Measurements from ENCODE around the gene DHCR7. TPM values are rescaled to one million over a fixed set of nuclear protein-coding genes. Genes with fewer than 3 reads are reported as not detected.

Gene DHCR7
- total RNA-seq, 1 donor: 58.3 TPM

DNA sequence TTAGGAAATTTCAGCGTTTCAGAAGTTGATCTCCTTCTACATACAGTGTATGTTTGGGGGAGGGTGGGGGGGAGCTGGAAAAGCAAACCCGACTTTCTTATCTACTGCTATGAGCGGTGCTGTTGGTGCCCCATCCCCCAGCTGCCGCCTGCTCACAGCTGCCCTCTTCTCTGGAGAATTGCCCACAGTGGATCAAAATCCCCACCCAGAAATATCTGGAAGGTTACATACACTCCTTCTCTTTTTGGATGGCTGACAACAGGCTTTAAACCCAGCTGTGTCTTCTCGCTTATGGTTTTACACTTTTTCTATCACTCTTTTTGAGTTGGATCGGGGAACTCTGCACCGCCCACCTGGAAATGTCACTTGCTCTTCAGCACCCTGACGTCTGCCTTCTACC lies 56.4 kb downstream of the DHCR7 start:
- peak; percentile 74 for DNase-seq (ENCODE audit: insufficient read length, low spot score, missing footprints)
- H3K9me3 ChIP-seq (ENCODE audit: low read depth, low read length): no peaks in the 10 kb centered on the region
- peaks cover 61% of the 10 kb centered on the region for H3K27me3 ChIP-seq (ENCODE audit: insufficient read depth, low read length)
- no peak overlapping the region for H3K4me3 ChIP-seq (ENCODE audit: insufficient read depth, low read length)
- no peak for TF ChIP-seq CTCF (IDR thresholded peaks at IDR 0.05; ENCODE audit: extremely low read depth, low read depth, low read length)
- H3K36me3 ChIP-seq (ENCODE audit: insufficient read depth, low read length): no peaks in the 10 kb centered on the region
- no peak overlapping the region for H3K4me2 ChIP-seq (ENCODE audit: insufficient read depth, low read length)
- H3K27ac ChIP-seq (ENCODE audit: low read depth, low read length): no peak overlapping the region
- H3K4me1 ChIP-seq (ENCODE audit: insufficient read depth, low read length): no peaks in the 10 kb centered on the region
- H3K79me2 ChIP-seq (ENCODE audit: insufficient read depth, low read length): no peaks in the 10 kb centered on the region
- H2AFZ ChIP-seq (ENCODE audit: low read length): no peak overlapping the region
- no peaks in the 10 kb centered on the region for H4K20me1 ChIP-seq (ENCODE audit: insufficient read depth, low read length)

DNA sequence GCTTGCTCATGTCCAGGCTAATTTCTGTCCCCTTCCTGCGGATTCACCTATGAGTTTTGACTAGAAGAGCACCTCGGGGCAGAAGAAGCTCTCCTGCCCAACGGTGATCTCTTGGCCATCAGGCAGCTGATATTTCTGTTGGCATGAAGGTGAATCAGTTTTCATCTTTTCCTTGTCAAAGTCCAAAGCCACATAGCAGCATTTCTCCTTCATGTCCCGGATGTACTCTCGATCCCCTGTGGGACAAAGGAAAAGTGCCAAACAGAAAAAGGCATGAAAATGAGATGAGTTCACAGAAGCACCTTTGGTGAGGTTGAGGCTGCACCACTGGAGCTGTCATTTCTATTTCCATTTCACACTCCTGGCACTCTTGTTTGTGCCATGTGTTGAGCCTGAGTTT lies 56.8 kb downstream of the DHCR7 start:
- no peaks in the 10 kb centered on the region for H4K20me1 ChIP-seq (ENCODE audit: insufficient read depth, low read length)

DNA sequence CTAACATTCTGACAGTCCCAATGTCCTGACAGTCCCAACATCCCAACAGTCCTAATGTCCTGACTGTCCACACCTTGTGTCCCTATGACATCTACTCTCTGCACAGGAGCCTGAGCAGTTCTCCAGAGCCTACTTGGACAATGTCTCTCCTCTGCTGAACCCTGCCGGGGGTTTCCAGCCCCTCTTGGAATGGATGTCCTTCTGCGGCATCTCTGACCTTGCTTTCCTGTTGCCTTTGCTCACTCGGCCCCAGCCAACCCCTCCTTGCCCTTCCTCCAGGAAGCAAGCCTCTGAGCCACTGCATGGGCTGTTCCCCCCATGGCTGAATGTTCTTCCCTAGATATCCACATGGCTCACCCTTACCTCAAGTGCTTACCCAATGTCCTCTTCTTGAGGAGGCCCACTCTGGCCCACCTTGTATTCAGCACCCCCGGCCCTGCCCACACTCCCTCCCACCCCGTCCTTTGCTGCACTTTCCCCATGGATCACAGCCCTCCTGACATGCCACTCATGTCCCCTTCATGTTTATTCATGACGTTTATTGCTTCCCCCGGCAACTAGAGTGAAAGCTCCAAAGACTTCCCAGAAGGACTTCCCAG lies 59.5 kb downstream of the DHCR7 start:
- Histone ChIP-seq H3K27me3 (ENCODE audit: insufficient read depth, low read length) (peaks cover 50% of the 10 kb centered on the region), H3K9me3 (ENCODE audit: low read depth, low read length) (no peaks in the 10 kb centered on the region), H3K4me2 (ENCODE audit: insufficient read depth, low read length) (no peak overlapping the region), H3K4me3 (ENCODE audit: insufficient read depth, low read length) (no peak overlapping the region), H2AFZ (ENCODE audit: low read length) (no peak overlapping the region), H3K79me2 (ENCODE audit: insufficient read depth, low read length) (no peaks in the 10 kb centered on the region), H3K4me1 (ENCODE audit: insufficient read depth, low read length) (no peaks in the 10 kb centered on the region), H3K36me3 (ENCODE audit: insufficient read depth, low read length) (no peaks in the 10 kb centered on the region), H3K27ac (ENCODE audit: low read depth, low read length) (no peak overlapping the region), H4K20me1 (ENCODE audit: insufficient read depth, low read length) (no peaks in the 10 kb centered on the region)
- no peak for TF ChIP-seq CTCF (IDR thresholded peaks at IDR 0.05; ENCODE audit: extremely low read depth, low read depth, low read length)
- no peak for DNase-seq (ENCODE audit: insufficient read length, low spot score, missing footprints)

More for the DNA sequence above, 56.8 kb downstream of the DHCR7 start:
- H3K27me3 ChIP-seq (ENCODE audit: insufficient read depth, low read length): peaks cover 61% of the 10 kb centered on the region
- no peak overlapping the region for H2AFZ ChIP-seq (ENCODE audit: low read length)
- H3K27ac ChIP-seq (ENCODE audit: low read depth, low read length): no peak overlapping the region
- no peak for TF ChIP-seq CTCF (IDR thresholded peaks at IDR 0.05; ENCODE audit: extremely low read depth, low read depth, low read length)
- DNase-seq (ENCODE audit: insufficient read length, low spot score, missing footprints): peak; percentile 27
- H3K36me3 ChIP-seq (ENCODE audit: insufficient read depth, low read length): no peaks in the 10 kb centered on the region
- H3K79me2 ChIP-seq (ENCODE audit: insufficient read depth, low read length): no peaks in the 10 kb centered on the region
- no peak overlapping the region for H3K4me3 ChIP-seq (ENCODE audit: insufficient read depth, low read length)
- no peaks in the 10 kb centered on the region for H3K4me1 ChIP-seq (ENCODE audit: insufficient read depth, low read length)
- no peaks in the 10 kb centered on the region for H3K9me3 ChIP-seq (ENCODE audit: low read depth, low read length)
- H3K4me2 ChIP-seq (ENCODE audit: insufficient read depth, low read length): no peak overlapping the region

- TF ChIP-seq CTCF (IDR thresholded peaks at IDR 0.05; ENCODE audit: extremely low read depth, low read depth, low read length): no peak
- Histone ChIP-seq H3K9me3 (ENCODE audit: low read depth, low read length) (no peaks in the 10 kb centered on the region), H3K27ac (ENCODE audit: low read depth, low read length) (no peak overlapping the region), H3K79me2 (ENCODE audit: insufficient read depth, low read length) (no peaks in the 10 kb centered on the region), H3K4me1 (ENCODE audit: insufficient read depth, low read length) (no peaks in the 10 kb centered on the region), H3K4me2 (ENCODE audit: insufficient read depth, low read length) (no peak overlapping the region), H3K4me3 (ENCODE audit: insufficient read depth, low read length) (no peak overlapping the region), H2AFZ (ENCODE audit: low read length) (no peak overlapping the region), H3K36me3 (ENCODE audit: insufficient read depth, low read length) (no peaks in the 10 kb centered on the region), H3K27me3 (ENCODE audit: insufficient read depth, low read length) (peaks cover 44% of the 10 kb centered on the region), H4K20me1 (ENCODE audit: insufficient read depth, low read length) (no peaks in the 10 kb centered on the region)
- DNase-seq (ENCODE audit: insufficient read length, low spot score, missing footprints): no peak
These were observed 60.2 kb downstream of the DHCR7 start for GRCh38 chr11:71387784-71388636.
